GM23338 (cell line): Measurements from ENCODE around the gene THSD4. TPM values are rescaled to one million over a fixed set of nuclear protein-coding genes. Genes with fewer than 3 reads are reported as not detected.

ENCODE experiments used
- ATAC-seq: fragments of 200-7000 bp; cut with Tn5 transposase; 3 replicates; pipeline ENCODE4 v1.9.1; 2020
- DNase-seq: peaks from one replicate; pipeline ENCODE4 v3.0.0-alpha.2; 2015; ENCODE audit warnings: low spot score
- H2AFZ ChIP-seq: fragments of 200-600 bp; sonication (generic); 2 replicates; pipeline ENCODE4 v1.8.0; 2016; ENCODE audit warnings: antibody characterized with exemption, mild to moderate bottlenecking, moderate library complexity
- H3F3A ChIP-seq: fragments of 200-600 bp; sonication (generic); replicated peaks from 2 replicates; pipeline ENCODE4 v1.8.0; 2017; ENCODE audit warnings: antibody characterized with exemption, mixed run types, low read depth
- H3K27ac ChIP-seq: fragments of 200-600 bp; sonication (generic); 2 replicates; pipeline ENCODE4 v1.6.1; 2016; ENCODE audit warnings: low read depth
- H3K27me3 ChIP-seq: fragments of 200-600 bp; sonication (generic); 2 replicates; pipeline ENCODE4 v1.8.0; 2016; ENCODE audit warnings: mild to moderate bottlenecking, mixed run types, moderate library complexity; ENCODE audit not compliant: insufficient read depth
- H3K36me3 ChIP-seq: fragments of 200-600 bp; sonication (generic); 2 replicates; pipeline ENCODE4 v1.8.0; 2016; ENCODE audit warnings: mild to moderate bottlenecking; ENCODE audit not compliant: insufficient read depth
- H3K4me1 ChIP-seq: fragments of 200-600 bp; sonication (generic); 2 replicates; pipeline ENCODE4 v1.8.0; 2016; ENCODE audit warnings: mild to moderate bottlenecking, moderate library complexity; ENCODE audit not compliant: insufficient read depth
- H3K4me2 ChIP-seq: fragments of 200-600 bp; sonication (generic); 2 replicates; pipeline ENCODE4 v1.7.1; 2017; ENCODE audit warnings: mixed run types
- H3K4me3 ChIP-seq: fragments of 200-600 bp; sonication (generic); 2 replicates; pipeline ENCODE4 v1.6.1; 2016; ENCODE audit warnings: mixed run types
- H3K79me2 ChIP-seq: fragments of 200-600 bp; sonication (generic); replicated peaks from 2 replicates; pipeline ENCODE4 v1.8.0; 2017; ENCODE audit warnings: mild to moderate bottlenecking; ENCODE audit not compliant: insufficient read depth
- H3K9me2 ChIP-seq: fragments of 200-600 bp; sonication (generic); 2 replicates; pipeline ENCODE4 v1.8.0; 2017; ENCODE audit not compliant: insufficient read depth
- H4K20me1 ChIP-seq: fragments of 200-600 bp; sonication (generic); replicated peaks from 2 replicates; pipeline ENCODE4 v1.8.0; 2017; ENCODE audit warnings: mild to moderate bottlenecking; ENCODE audit not compliant: insufficient read depth
- H3K27ac Mint-ChIP-seq: 2 replicates; pipeline ENCODE4 v1.8.0; 2020; ENCODE audit warnings: inconsistent platforms, mild to moderate bottlenecking, moderate library complexity, mixed read lengths
- H3K27me3 Mint-ChIP-seq: 3 replicates; pipeline ENCODE4 v1.8.0; 2022; ENCODE audit warnings: low read depth, mild to moderate bottlenecking, moderate library complexity, mixed read lengths, inconsistent platforms; ENCODE audit not compliant: insufficient read depth, poor library complexity
- H3K36me3 Mint-ChIP-seq: 3 replicates; pipeline ENCODE4 v1.8.0; 2021; ENCODE audit warnings: low read depth, mild to moderate bottlenecking, inconsistent platforms, moderate library complexity, mixed read lengths
- H3K4me1 Mint-ChIP-seq: 3 replicates; pipeline ENCODE4 v1.8.0; 2020; ENCODE audit warnings: mild to moderate bottlenecking, inconsistent platforms, mixed read lengths
- H3K4me3 Mint-ChIP-seq: 3 replicates; pipeline ENCODE4 v1.8.0; 2021; ENCODE audit warnings: moderate library complexity, mild to moderate bottlenecking, inconsistent platforms, mixed read lengths
- H3K9me3 Mint-ChIP-seq: 3 replicates; pipeline ENCODE4 v1.8.0; 2020; ENCODE audit warnings: moderate library complexity, mild to moderate bottlenecking, inconsistent platforms, mixed read lengths
- CREB1 ChIP-seq: fragments of 250-450 bp; sonication (Bioruptor Pico); IDR thresholded peaks from 2 replicates; pipeline ENCODE4 v1.5.0; 2020; ENCODE audit warnings: low read depth, mild to moderate bottlenecking, moderate library complexity
- CTCF ChIP-seq, 2 experiments: fragments of 200-600 bp in 1 of 2; sonication (generic) in 1 of 2; conservative IDR thresholded peaks; 2 replicates each; pipeline versions ENCODE4 v1.5.1 to v1.6.1; 2016 to 2017; ENCODE audit warnings: antibody characterized with exemption in 2 of 2, low read depth in 2 of 2, mild to moderate bottlenecking in 2 of 2, moderate library complexity in 1 of 2
- ETS1 ChIP-seq: IDR thresholded peaks from 2 replicates; pipeline ENCODE4 v1.6.1; 2016; ENCODE audit warnings: antibody characterized with exemption
- EZH2 ChIP-seq: fragments of 200-600 bp; sonication (generic); IDR thresholded peaks from one replicate; pipeline ENCODE4 v1.8.0; 2017; ENCODE audit warnings: antibody characterized with exemption, mild to moderate bottlenecking, low read depth; ENCODE audit not compliant: unreplicated experiment
- EZH2phosphoT487 ChIP-seq: fragments of 200-600 bp; sonication (generic); IDR thresholded peaks from one replicate; pipeline ENCODE4 v1.8.1; 2018; ENCODE audit warnings: antibody characterized with exemption; ENCODE audit not compliant: unreplicated experiment
- JUNB ChIP-seq: IDR thresholded peaks from one replicate; pipeline ENCODE4 v1.6.1; 2016; ENCODE audit warnings: antibody characterized with exemption; ENCODE audit not compliant: unreplicated experiment
- ZNF114 ChIP-seq: fragments of 250-450 bp; sonication (Bioruptor Pico); IDR thresholded peaks from 2 replicates; pipeline ENCODE4 v1.5.0; 2020; ENCODE audit warnings: mild to moderate bottlenecking, moderate library complexity
- polyA plus RNA-seq: library from polyadenylated mRNA; unstranded; fragments of >200 nt; fragmentation: Nextera tagmentation; extraction: Ambion mirVana; gene quantifications from 2 replicates; pipeline ENCODE4 v1.2.1, GENCODE V29; 2016
- total RNA-seq: library from RNA; depleted of rRNA; stranded (reverse); fragments of >200 nt; shearing (Covaris generic); gene quantifications from 2 replicates; pipeline ENCODE4 v1.2.3, GENCODE V29; 2014
- TF ChIP-seq, protein P1 (sequence below): IDR thresholded peaks from one replicate; pipeline ENCODE4 v1.6.1; 2018; ENCODE audit warnings: antibody characterized with exemption; ENCODE audit not compliant: unreplicated experiment
- TF ChIP-seq, protein P2 (sequence below): fragments of 250-450 bp; sonication (Bioruptor Pico); IDR thresholded peaks from 2 replicates; pipeline ENCODE4 v1.5.0; 2020; ENCODE audit warnings: mild to moderate bottlenecking, moderate library complexity

THSD4 gene
- total and polyA plus RNA-seq, 2 experiments from 2014 or later, result 2.0 to 7.4 TPM

DNA sequence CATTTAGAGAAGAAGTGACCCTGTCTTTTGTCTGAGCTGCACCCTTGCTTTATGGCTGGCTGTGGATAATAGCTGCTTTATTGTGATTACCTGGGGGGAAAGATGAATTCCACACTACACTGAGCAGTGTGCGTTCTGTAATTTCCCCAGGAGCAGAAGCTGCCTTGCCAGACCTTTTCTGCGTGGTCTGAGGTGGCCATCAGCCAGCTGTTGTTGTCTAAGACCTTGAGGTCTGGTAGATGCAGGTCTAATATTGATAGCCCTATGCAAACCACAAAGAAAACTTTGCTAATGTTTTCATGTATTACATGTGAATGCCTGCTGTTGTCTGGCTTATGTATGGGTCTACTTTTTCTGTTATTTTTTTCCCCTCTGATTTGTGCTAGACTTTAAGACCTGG lies 144.6 kb downstream of the THSD4 start:
- TF ChIP-seq ETS1 (no peak), CREB1 (CRISPR knock-in tag) (no peak), EZH2 (no peak), JUNB (no peak), ZNF114 (CRISPR knock-in tag) (no peak), EZH2phosphoT487 (no peak)
- TF ChIP-seq, protein P1, sequence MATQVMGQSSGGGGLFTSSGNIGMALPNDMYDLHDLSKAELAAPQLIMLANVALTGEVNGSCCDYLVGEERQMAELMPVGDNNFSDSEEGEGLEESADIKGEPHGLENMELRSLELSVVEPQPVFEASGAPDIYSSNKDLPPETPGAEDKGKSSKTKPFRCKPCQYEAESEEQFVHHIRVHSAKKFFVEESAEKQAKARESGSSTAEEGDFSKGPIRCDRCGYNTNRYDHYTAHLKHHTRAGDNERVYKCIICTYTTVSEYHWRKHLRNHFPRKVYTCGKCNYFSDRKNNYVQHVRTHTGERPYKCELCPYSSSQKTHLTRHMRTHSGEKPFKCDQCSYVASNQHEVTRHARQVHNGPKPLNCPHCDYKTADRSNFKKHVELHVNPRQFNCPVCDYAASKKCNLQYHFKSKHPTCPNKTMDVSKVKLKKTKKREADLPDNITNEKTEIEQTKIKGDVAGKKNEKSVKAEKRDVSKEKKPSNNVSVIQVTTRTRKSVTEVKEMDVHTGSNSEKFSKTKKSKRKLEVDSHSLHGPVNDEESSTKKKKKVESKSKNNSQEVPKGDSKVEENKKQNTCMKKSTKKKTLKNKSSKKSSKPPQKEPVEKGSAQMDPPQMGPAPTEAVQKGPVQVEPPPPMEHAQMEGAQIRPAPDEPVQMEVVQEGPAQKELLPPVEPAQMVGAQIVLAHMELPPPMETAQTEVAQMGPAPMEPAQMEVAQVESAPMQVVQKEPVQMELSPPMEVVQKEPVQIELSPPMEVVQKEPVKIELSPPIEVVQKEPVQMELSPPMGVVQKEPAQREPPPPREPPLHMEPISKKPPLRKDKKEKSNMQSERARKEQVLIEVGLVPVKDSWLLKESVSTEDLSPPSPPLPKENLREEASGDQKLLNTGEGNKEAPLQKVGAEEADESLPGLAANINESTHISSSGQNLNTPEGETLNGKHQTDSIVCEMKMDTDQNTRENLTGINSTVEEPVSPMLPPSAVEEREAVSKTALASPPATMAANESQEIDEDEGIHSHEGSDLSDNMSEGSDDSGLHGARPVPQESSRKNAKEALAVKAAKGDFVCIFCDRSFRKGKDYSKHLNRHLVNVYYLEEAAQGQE, result no peak
- H3K27ac Mint-ChIP-seq, result no peak overlapping the region
- Histone ChIP-seq H3K4me1 (0 out of 2 replicates have a peak, but pooled peaks cover 8% of the 10 kb centered on the region), H3K27me3 (no peaks in the 10 kb centered on the region), H4K20me1 (no peaks in the 10 kb centered on the region), H3K79me2 (no peaks in the 10 kb centered on the region), H3K27ac (no peak overlapping the region), H3F3A (no peaks in the 10 kb centered on the region), H3K9me2 (no peaks in the 10 kb centered on the region; the same call in none of the 2 replicates), H3K4me2 (no peak overlapping the region), H2AFZ (no peak overlapping the region), H3K4me3 (no peak overlapping the region), H3K36me3 (no peaks in the 10 kb centered on the region)
- no peak overlapping the region for H3K4me3 Mint-ChIP-seq
- no peak for ATAC-seq
- H3K36me3 Mint-ChIP-seq, result peaks cover 35% of the 10 kb centered on the region
- no peak for DNase-seq
- peaks cover 2% of the 10 kb centered on the region for H3K27me3 Mint-ChIP-seq
- H3K9me3 Mint-ChIP-seq, result peaks cover 18% of the 10 kb centered on the region
- H3K4me1 Mint-ChIP-seq, result peaks cover 7% of the 10 kb centered on the region

DNA sequence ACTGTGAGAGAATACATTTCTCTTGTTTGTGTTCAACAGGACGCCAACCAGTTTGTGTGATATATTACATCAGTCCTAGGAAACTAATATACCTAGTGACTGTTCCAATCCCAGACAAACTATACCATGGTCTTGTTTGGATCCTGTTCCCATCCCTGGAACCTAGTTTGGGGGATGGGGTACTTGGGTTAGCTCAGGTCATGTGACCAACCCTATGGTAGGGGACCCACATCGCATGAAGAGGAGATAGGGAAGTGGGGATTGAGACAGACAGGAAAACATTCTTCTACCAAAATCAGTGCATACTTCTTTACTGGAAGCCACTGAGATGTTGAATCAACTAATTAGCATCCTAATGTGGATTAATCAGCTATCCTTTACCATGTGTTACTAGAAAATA lies 146.1 kb downstream of the THSD4 start:
- Histone ChIP-seq H3K4me2 (no peak overlapping the region), H3K36me3 (no peaks in the 10 kb centered on the region; the same call in 1 of the 2 replicates), H3K27ac (no peak overlapping the region)
- no peak for TF ChIP-seq ZNF114 (CRISPR knock-in tag)
- TF ChIP-seq, protein P2, sequence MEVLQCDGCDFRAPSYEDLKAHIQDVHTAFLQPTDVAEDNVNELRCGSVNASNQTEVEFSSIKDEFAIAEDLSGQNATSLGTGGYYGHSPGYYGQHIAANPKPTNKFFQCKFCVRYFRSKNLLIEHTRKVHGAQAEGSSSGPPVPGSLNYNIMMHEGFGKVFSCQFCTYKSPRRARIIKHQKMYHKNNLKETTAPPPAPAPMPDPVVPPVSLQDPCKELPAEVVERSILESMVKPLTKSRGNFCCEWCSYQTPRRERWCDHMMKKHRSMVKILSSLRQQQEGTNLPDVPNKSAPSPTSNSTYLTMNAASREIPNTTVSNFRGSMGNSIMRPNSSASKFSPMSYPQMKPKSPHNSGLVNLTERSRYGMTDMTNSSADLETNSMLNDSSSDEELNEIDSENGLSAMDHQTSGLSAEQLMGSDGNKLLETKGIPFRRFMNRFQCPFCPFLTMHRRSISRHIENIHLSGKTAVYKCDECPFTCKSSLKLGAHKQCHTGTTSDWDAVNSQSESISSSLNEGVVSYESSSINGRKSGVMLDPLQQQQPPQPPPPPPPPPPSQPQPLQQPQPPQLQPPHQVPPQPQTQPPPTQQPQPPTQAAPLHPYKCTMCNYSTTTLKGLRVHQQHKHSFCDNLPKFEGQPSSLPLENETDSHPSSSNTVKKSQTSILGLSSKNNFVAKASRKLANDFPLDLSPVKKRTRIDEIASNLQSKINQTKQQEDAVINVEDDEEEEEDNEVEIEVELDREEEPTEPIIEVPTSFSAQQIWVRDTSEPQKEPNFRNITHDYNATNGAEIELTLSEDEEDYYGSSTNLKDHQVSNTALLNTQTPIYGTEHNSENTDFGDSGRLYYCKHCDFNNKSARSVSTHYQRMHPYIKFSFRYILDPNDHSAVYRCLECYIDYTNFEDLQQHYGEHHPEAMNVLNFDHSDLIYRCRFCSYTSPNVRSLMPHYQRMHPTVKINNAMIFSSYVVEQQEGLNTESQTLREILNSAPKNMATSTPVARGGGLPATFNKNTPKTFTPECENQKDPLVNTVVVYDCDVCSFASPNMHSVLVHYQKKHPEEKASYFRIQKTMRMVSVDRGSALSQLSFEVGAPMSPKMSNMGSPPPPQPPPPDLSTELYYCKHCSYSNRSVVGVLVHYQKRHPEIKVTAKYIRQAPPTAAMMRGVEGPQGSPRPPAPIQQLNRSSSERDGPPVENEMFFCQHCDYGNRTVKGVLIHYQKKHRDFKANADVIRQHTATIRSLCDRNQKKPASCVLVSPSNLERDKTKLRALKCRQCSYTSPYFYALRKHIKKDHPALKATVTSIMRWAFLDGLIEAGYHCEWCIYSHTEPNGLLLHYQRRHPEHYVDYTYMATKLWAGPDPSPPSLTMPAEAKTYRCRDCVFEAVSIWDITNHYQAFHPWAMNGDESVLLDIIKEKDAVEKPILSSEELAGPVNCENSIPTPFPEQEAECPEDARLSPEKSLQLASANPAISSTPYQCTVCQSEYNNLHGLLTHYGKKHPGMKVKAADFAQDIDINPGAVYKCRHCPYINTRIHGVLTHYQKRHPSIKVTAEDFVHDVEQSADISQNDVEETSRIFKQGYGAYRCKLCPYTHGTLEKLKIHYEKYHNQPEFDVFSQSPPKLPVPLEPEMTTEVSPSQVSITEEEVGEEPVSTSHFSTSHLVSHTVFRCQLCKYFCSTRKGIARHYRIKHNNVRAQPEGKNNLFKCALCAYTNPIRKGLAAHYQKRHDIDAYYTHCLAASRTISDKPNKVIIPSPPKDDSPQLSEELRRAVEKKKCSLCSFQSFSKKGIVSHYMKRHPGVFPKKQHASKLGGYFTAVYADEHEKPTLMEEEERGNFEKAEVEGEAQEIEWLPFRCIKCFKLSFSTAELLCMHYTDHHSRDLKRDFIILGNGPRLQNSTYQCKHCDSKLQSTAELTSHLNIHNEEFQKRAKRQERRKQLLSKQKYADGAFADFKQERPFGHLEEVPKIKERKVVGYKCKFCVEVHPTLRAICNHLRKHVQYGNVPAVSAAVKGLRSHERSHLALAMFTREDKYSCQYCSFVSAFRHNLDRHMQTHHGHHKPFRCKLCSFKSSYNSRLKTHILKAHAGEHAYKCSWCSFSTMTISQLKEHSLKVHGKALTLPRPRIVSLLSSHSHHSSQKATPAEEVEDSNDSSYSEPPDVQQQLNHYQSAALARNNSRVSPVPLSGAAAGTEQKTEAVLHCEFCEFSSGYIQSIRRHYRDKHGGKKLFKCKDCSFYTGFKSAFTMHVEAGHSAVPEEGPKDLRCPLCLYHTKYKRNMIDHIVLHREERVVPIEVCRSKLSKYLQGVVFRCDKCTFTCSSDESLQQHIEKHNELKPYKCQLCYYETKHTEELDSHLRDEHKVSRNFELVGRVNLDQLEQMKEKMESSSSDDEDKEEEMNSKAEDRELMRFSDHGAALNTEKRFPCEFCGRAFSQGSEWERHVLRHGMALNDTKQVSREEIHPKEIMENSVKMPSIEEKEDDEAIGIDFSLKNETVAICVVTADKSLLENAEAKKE (CRISPR knock-in tag), result no peak
- no peak for TF ChIP-seq CTCF (conservative IDR thresholded peaks at IDR 0.05; ENCODE audit: low read depth in 2 of 2)
- TF ChIP-seq EZH2, result no peak

More for the DNA sequence above, 146.1 kb downstream of the THSD4 start:
- no peaks in the 10 kb centered on the region; the same call in none of the 2 replicates for H3K9me2 ChIP-seq
- peaks cover 7% of the 10 kb centered on the region for H3K4me1 Mint-ChIP-seq
- ATAC-seq (no peak), DNase-seq (no peak)
- peaks cover 5% of the 10 kb centered on the region for H3K27me3 Mint-ChIP-seq
- H3K27me3 ChIP-seq, result no peaks in the 10 kb centered on the region
- 0 out of 2 replicates have a peak, but pooled peaks cover 8% of the 10 kb centered on the region for H3K4me1 ChIP-seq
- no peaks in the 10 kb centered on the region for H3K79me2 ChIP-seq
- no peak overlapping the region for H3K4me3 ChIP-seq
- H3K36me3 Mint-ChIP-seq, result peaks cover 48% of the 10 kb centered on the region
- peaks cover 26% of the 10 kb centered on the region for H3K9me3 Mint-ChIP-seq
- H3F3A ChIP-seq, result no peaks in the 10 kb centered on the region
- no peak overlapping the region for H3K27ac Mint-ChIP-seq
- no peak overlapping the region for H2AFZ ChIP-seq
- H4K20me1 ChIP-seq, result no peaks in the 10 kb centered on the region
- no peak overlapping the region for H3K4me3 Mint-ChIP-seq
